HFFc6 (cell line): ENCODE results near the gene SPP1. TPM values are rescaled to one million over a fixed set of nuclear protein-coding genes. Genes with fewer than 3 reads are reported as not detected.

ENCODE experiments used
- DNase-seq: peaks from one replicate; pipeline ENCODE4 v3.0.0-alpha.2; 2018
- H3K27ac Mint-ChIP-seq: 2 replicates; pipeline ENCODE4 v1.8.0; 2020; ENCODE audit warnings: mild to moderate bottlenecking, mixed read lengths
- H3K27me3 Mint-ChIP-seq: 2 replicates; pipeline ENCODE4 v1.8.0; 2021; ENCODE audit warnings: mild to moderate bottlenecking, moderate library complexity, mixed read lengths; ENCODE audit not compliant: insufficient read depth
- H3K36me3 Mint-ChIP-seq: 2 replicates; pipeline ENCODE4 v1.8.0; 2021; ENCODE audit warnings: low read depth, mixed read lengths
- H3K4me1 Mint-ChIP-seq: 2 replicates; pipeline ENCODE4 v1.8.0; 2020; ENCODE audit warnings: low read depth, mixed read lengths
- H3K4me3 Mint-ChIP-seq: 2 replicates; pipeline ENCODE4 v1.8.0; 2020; ENCODE audit warnings: mild to moderate bottlenecking, moderate library complexity, mixed read lengths
- H3K9me3 Mint-ChIP-seq: 2 replicates; pipeline ENCODE4 v1.8.0; 2020; ENCODE audit warnings: mild to moderate bottlenecking, mixed read lengths
- total RNA-seq, 6 experiments: library from RNA; stranded (reverse); fragmentation: NEBNext Ultra II Directional; extraction: Animal tissue kit (Norgen Biotek cat#: 25700); gene quantifications; 2 replicates in 1 of 6; 3 replicates in 5 of 6; pipeline ENCODE4 v1.2.3, GENCODE V29; 2021
- TF ChIP-seq, protein P1 (sequence below): fragments of 200-600 bp; sonication (generic); IDR thresholded peaks from 2 replicates; pipeline ENCODE4 v1.5.0; 2021; ENCODE audit warnings: antibody characterized with exemption, mild to moderate bottlenecking

The SPP1 gene
- total RNA-seq, 6 experiments from 2014 or later: 5.9 to 10.8 (median 7.1) TPM

DNA sequence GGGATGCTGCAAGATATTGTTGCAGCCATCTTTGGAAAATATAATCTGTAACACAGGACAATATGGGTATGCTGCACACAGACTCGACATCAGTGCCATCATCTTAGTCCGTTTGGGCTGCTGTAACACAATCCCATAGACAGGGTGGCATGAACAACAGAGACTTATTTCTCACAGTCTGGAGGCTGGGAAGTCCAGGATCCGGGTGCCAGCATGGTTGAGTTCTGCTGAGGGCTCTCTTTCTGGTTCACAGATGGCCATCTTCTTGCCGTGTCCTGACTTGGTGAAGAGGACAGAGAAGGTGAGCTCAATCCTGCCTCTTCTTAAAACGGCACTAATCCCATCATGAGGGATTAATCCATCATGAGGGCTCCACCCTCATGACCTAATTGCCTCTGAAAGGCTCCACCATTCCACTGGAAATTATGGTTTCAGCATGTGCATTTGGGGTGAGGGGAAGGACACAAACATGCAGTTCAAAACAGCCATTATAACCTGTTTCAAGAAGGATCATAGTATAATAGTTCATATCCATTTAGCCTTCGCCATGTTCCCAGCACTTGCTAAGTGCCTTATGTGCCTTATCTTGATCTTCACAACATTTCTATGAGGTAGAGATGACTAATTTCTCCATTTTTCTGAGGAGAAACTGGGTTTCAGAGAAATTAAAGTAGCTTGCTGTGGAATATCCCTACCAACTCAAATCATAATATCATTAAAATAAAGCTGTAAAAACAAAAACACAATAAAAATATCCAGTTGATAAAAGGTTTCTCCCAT, 27.9 kb upstream of the SPP1 start:
- no peaks in the 10 kb centered on the region for H3K9me3 Mint-ChIP-seq
- H3K4me3 Mint-ChIP-seq: no peak overlapping the region
- DNase-seq: peak; percentile 57
- no peak overlapping the region for H3K27ac Mint-ChIP-seq
- peaks cover 8% of the 10 kb centered on the region; the same call in 1 of the 2 replicates for H3K27me3 Mint-ChIP-seq
- no peaks in the 10 kb centered on the region for H3K36me3 Mint-ChIP-seq
- TF ChIP-seq, protein P1, sequence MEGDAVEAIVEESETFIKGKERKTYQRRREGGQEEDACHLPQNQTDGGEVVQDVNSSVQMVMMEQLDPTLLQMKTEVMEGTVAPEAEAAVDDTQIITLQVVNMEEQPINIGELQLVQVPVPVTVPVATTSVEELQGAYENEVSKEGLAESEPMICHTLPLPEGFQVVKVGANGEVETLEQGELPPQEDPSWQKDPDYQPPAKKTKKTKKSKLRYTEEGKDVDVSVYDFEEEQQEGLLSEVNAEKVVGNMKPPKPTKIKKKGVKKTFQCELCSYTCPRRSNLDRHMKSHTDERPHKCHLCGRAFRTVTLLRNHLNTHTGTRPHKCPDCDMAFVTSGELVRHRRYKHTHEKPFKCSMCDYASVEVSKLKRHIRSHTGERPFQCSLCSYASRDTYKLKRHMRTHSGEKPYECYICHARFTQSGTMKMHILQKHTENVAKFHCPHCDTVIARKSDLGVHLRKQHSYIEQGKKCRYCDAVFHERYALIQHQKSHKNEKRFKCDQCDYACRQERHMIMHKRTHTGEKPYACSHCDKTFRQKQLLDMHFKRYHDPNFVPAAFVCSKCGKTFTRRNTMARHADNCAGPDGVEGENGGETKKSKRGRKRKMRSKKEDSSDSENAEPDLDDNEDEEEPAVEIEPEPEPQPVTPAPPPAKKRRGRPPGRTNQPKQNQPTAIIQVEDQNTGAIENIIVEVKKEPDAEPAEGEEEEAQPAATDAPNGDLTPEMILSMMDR: no peak
- H3K4me1 Mint-ChIP-seq: peaks cover 20% of the 10 kb centered on the region

DNA sequence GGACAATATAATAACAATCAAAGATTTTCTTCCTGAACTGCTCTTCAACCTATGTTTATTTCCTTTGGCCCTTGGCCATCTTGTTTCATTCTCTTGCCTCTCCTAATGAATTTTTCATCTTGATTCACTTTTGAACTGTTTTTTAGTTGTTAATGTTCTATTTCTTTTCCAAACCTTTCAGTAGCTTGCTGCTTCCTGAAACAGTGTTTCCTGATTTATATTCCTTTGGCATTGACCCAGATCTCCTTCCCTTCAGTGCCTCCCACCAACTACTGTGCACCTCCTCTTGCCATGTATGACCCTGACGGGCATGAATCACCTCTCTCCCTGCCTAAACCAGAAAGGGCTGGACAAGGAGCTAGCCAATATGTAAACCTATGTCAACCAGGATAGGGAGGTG, 25.6 kb upstream of the SPP1 start:
- Mint-ChIP-seq H3K4me3 (no peak overlapping the region; the same call in 1 of the 2 replicates), H3K27ac (peak overlapping the region; percentile 7; the same call in 1 of the 2 replicates), H3K9me3 (no peaks in the 10 kb centered on the region), H3K36me3 (no peaks in the 10 kb centered on the region), H3K27me3 (peaks cover under 1% of the 10 kb centered on the region; the same call in 1 of the 2 replicates), H3K4me1 (peaks cover 20% of the 10 kb centered on the region)
- TF ChIP-seq, protein P1: no peak
- DNase-seq: peak; percentile 46

DNA sequence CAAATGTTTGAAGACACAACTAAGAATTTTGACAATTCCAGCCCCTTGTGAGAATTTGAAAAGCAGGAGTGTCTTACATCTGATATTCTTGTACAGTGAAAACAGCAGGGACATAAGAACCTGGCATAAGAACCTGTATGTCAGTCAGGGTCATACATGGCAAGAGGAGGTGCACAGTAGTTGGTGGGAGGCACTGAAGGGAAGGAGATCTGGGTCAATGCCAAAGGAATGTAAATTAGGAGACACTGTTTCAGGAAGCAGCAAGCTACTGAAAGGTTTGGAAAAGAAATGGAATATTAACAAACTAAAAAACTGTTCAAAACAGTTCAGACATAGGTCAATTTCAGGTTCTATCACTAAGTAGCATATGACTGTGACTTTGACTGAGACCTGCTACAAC, 25.0 kb upstream of the SPP1 start:
- H3K36me3 Mint-ChIP-seq: no peaks in the 10 kb centered on the region
- H3K27ac Mint-ChIP-seq: no peak overlapping the region; the same call in 1 of the 2 replicates
- H3K4me3 Mint-ChIP-seq: no peak overlapping the region
- no peak for DNase-seq
- H3K4me1 Mint-ChIP-seq: peaks cover 20% of the 10 kb centered on the region
- TF ChIP-seq, protein P1: no peak
- H3K9me3 Mint-ChIP-seq: no peaks in the 10 kb centered on the region
- H3K27me3 Mint-ChIP-seq: no peaks in the 10 kb centered on the region; the same call in 1 of the 2 replicates

DNA sequence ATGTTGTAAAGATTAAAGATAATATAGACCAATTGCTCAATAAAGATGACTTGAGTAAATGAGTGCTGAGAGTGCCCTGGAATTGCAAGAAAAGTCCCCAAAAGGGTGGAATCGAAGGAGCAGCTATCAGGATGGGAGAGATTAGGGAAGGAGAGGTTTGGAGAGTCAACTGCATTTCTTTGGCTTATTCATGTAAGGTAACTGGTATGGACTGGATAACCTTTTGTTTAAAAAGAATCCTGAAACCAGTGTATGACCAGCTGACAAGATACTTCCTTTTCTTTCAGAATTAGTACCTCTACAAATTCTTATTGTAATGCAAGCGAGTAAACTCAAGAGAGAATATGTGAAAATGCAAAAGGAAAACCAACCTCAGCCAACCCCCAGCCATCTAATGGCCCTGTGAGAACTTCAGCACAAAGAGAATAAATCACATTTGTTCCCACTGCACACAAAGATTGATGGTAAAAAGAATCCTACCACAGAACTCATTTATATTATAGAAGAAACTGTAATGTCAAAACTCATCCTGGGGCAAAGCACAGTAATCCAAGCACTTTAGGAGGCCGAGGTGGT, 24.5 kb upstream of the SPP1 start:
- Mint-ChIP-seq H3K4me3 (no peak overlapping the region), H3K36me3 (no peaks in the 10 kb centered on the region), H3K9me3 (no peaks in the 10 kb centered on the region), H3K27ac (no peak overlapping the region), H3K27me3 (peaks cover 1% of the 10 kb centered on the region; the same call in 1 of the 2 replicates), H3K4me1 (peaks cover 20% of the 10 kb centered on the region)
- TF ChIP-seq, protein P1: no peak
- DNase-seq: no peak

DNA sequence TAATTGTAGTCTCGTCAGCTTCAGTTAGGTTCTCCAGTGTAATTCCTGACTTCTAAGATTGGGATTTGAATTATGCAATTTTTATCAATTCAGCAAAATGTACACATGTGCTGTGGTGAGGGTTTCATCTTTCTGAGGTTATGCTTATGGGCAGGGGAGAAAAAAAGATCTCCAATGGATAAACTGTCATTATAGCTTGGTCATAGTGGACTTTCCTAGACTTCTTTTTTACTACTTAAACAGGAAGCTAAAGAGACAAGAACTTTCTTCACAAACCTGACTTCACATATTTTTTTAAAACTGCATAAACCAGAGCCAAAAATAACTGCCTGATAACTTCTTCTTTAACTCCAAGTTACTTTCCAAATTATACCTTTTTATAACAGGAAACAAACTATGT, 21.7 kb upstream of the SPP1 start:
- Mint-ChIP-seq H3K4me1 (peaks cover 14% of the 10 kb centered on the region), H3K4me3 (no peak overlapping the region), H3K9me3 (no peaks in the 10 kb centered on the region), H3K27me3 (peaks cover 4% of the 10 kb centered on the region; the same call in 1 of the 2 replicates), H3K36me3 (no peaks in the 10 kb centered on the region), H3K27ac (no peak overlapping the region)
- TF ChIP-seq, protein P1: no peak
- no peak for DNase-seq
